Measurements from ENCODE around the gene TH. TPM values are rescaled to one million over a fixed set of nuclear protein-coding genes. Genes with fewer than 3 reads are reported as not detected.

Gene TH
- total and polyA plus RNA-seq, 9 donors, result 0.12 to 4.1 (median 0.97) TPM; not detected in 2

DNA sequence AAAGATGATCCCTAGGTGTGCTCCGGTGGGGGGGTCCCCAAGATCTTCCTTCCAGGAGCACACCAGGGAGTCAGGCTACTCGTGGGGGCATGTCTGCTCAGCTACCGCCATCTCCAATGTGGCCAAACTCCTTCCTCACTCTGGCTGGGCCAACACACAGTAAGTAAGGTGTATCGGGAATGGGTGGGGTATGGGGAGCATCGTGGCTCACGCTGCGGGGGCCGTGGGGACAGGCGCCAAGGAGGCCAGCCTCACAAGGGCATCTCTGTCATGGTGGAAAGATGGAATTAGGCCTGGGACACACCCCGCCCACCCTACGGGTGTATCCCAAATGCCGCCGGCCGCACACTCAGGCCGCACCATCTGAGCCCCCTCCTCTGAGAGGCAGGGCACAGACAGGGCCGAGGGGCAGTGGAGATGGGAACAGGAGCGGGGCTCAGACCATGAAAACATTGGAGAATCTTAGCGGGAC, 40.7 kb downstream of the TH start:
- DNase-seq, result no peak
- Histone ChIP-seq H3K36me3 (no peaks in the 10 kb centered on the region), H3K27ac (no peak overlapping the region), H3K4me1 (ENCODE audit: insufficient read depth) (no peaks in the 10 kb centered on the region), H3K9me3 (no peaks in the 10 kb centered on the region), H3K4me3 (no peak overlapping the region), H3K27me3 (no peaks in the 10 kb centered on the region)
- no peak for TF ChIP-seq EP300 (IDR thresholded peaks at IDR 0.05)
- TF ChIP-seq, protein P1, sequence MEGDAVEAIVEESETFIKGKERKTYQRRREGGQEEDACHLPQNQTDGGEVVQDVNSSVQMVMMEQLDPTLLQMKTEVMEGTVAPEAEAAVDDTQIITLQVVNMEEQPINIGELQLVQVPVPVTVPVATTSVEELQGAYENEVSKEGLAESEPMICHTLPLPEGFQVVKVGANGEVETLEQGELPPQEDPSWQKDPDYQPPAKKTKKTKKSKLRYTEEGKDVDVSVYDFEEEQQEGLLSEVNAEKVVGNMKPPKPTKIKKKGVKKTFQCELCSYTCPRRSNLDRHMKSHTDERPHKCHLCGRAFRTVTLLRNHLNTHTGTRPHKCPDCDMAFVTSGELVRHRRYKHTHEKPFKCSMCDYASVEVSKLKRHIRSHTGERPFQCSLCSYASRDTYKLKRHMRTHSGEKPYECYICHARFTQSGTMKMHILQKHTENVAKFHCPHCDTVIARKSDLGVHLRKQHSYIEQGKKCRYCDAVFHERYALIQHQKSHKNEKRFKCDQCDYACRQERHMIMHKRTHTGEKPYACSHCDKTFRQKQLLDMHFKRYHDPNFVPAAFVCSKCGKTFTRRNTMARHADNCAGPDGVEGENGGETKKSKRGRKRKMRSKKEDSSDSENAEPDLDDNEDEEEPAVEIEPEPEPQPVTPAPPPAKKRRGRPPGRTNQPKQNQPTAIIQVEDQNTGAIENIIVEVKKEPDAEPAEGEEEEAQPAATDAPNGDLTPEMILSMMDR (IDR thresholded peaks at IDR 0.05), result no peak
- no peak for TF ChIP-seq POLR2A (IDR thresholded peaks at IDR 0.05)
- 74 to 85% (median 76%) methylated on average over 17 to 18 of the region's 18 CpGs for WGBS, 3 donors
- intact Hi-C loops (cut with DNase I), result no loop called here

DNA sequence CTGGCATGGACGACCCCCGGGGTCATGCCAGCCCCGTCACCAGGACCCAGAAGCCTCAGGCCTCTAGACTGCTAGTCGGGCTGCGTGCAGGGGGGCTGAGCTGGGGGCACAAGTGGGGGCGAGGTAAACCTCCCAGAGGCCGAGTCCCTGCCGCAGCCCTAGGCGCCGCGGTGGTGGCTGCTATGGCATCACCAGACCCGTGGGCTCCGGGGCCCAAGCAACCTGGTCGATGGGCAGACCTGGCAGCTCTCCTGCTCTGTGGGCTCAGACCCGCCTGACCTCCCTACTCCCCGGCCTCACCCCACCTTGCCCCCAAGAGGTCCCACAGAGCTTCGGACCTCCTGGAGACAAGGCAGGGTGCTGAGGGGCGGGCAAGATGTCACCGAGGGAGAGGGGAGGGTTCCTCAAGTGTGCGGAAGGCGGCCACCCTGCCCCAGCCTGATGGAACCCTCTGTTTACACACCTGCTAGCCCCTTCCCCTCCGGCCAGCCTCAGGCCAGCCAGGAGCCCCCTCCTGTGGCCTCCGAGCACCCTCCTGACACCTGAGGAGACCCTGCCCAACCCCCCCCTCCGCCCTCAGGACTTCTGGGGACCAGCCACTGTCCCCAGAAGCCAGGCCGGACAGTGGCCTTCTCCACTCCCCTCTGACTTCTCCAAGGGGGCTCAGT, 41.8 kb downstream of the TH start:
- Histone ChIP-seq H3K4me1 (ENCODE audit: insufficient read depth) (no peaks in the 10 kb centered on the region), H3K36me3 (no peaks in the 10 kb centered on the region), H3K27ac (no peak overlapping the region), H3K4me3 (no peak overlapping the region), H3K27me3 (no peaks in the 10 kb centered on the region), H3K9me3 (no peaks in the 10 kb centered on the region)
- 85 to 88% (median 88%) methylated on average over 25 of the region's 25 CpGs for WGBS, 3 donors
- intact Hi-C loops (cut with DNase I), result no loop called here
- TF ChIP-seq EP300 (IDR thresholded peaks at IDR 0.05) (no peak), POLR2A (IDR thresholded peaks at IDR 0.05) (no peak)
- TF ChIP-seq, protein P1 (IDR thresholded peaks at IDR 0.05), result no peak
- DNase-seq, result peak in 1 of 5 donors; percentile 21

DNA sequence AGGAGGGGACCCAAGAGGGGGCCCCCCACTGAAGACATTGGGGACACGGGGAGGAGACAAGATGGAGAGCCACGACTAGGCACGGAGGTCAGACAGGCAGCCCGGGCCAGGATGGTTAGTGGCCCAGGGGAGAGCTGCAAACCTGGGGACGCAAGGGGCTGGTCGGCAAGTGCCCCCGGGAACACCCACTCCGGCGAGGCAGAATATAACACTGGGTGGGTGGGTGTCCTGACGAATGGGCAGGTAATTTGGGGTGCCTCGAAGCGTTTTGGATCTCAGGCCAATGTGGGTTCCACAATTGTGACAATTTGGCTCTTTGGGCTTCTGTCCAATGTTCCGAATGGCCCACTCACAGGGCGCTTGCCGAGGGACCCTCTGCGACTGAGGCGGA, 42.3 kb downstream of the TH start:
- Histone ChIP-seq H3K4me3 (no peak overlapping the region), H3K27me3 (no peaks in the 10 kb centered on the region), H3K9me3 (no peaks in the 10 kb centered on the region), H3K27ac (no peak overlapping the region), H3K4me1 (ENCODE audit: insufficient read depth) (no peaks in the 10 kb centered on the region), H3K36me3 (no peaks in the 10 kb centered on the region)
- no peak for DNase-seq
- TF ChIP-seq POLR2A (IDR thresholded peaks at IDR 0.05) (no peak), EP300 (IDR thresholded peaks at IDR 0.05) (no peak)
- TF ChIP-seq, protein P1 (IDR thresholded peaks at IDR 0.05), result no peak
- intact Hi-C loops (cut with DNase I), result no loop called here
- 83 to 89% (median 86%) methylated on average over 17 of the region's 17 CpGs for WGBS, 3 donors

DNA sequence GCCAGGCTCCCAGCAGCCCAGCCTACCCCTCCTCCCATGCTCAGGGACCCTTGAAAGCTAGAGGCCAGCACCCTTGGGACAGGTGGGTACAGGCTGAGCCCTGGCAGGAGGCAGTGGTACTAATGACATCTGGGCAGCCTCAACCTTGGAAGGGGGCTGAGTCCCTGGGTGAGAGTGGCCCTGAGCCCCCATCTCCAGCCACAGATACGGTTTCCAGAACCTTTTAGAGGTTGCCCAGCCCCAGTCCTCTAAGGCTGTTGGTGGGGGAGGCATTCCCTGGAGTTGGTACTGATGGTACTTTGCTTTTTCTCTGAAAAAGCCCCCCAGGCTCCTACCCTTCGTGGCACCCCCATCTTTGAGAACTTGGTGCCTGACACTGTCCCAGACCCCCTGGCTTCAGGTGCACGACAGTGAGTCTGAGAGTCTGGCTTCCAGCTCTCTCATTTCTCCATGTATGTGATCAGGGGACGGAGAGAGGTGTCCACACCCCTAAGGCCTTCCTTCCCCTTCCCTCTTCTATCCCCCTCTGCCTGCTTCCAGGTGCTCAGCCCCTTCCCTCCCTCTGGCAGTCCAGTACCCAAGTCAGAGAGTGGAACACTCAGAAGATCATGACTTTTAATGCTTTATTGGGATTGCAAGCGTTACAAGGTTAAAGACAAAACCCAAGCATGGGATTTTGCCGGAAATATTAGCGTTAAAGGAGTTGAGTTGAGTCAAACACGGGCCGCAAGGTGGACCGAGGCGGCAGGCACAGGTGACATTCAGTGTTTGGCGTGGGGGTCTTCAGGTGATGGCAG, 42.9 kb downstream of the TH start:
- Histone ChIP-seq H3K27ac (no peak overlapping the region), H3K9me3 (no peaks in the 10 kb centered on the region), H3K4me1 (ENCODE audit: insufficient read depth) (no peaks in the 10 kb centered on the region), H3K36me3 (no peaks in the 10 kb centered on the region), H3K4me3 (no peak overlapping the region), H3K27me3 (no peaks in the 10 kb centered on the region)
- TF ChIP-seq, protein P1 (IDR thresholded peaks at IDR 0.05), result no peak
- TF ChIP-seq EP300 (IDR thresholded peaks at IDR 0.05) (no peak), POLR2A (IDR thresholded peaks at IDR 0.05) (no peak)
- no peak for DNase-seq
- WGBS, 3 donors, result 76 to 81% (median 78%) methylated on average over 12 of the region's 12 CpGs
- intact Hi-C loops (cut with DNase I), result no loop called here

All from ovary (tissue), 9 donors.